HG02610 (cell line): ENCODE measurements around the gene TNFRSF4.

Experiments used
- ATAC-seq: cut with Tn5 transposase; IDR thresholded peaks from one replicate; pipeline ENCODE4 v1.9.1; 2021; ENCODE audit warnings: mild to moderate bottlenecking, moderate library complexity; ENCODE audit not compliant: unreplicated experiment

TNFRSF4 gene

DNA sequence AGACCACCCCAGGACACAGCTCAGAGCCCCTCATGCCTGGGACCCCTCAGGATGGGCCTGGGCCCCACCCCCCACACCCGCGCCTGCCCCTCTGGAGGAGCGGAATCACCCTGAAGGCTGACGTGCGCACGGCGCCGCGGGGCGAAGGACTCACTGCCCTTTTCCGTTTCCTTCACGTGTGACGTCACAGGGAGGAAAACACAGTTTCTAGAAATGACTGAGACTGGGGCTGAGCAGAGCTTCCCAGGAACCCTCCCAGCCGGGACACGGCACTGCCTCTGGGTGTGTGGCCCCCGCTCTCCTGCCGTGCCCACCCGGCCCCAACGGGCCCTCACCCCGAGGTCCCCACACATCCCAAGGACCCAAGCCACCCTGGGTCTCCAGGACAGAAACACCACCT is 5.4 kb upstream of the TNFRSF4 start:
- ATAC-seq: no peak

DNA sequence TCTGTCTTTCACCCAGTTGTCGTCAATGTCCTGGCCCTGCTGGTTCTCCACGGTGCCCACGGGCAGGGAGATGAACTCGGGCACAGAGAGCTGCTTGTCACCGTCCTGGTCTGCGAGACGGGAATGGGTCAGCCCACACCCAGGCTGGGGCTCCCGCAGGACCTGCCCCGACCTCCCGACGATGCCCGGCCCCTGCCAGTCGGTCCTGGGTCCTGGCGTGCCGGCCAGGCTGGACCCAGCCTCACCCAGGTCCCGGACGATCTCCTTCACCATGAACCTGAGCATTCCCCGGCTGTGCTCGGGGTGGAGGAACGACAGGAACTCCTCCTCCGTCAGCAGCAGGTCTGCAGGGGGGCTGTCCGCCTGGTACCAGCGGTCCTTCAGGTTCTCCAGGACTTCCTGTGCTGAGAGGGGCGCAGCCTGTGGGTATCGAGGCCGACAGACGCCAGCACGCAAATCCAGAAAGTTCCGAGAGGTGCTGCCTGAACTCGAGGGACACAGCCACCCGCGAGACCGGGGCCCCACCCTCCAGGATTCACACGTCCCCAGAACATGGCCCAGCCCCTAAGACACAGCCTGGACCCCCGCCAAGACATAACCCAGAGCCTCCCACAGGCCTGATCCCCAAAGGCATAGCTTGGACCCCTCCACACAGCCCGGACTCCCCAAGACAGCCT is 4.7 kb upstream of the TNFRSF4 start:
- no peak for ATAC-seq

DNA sequence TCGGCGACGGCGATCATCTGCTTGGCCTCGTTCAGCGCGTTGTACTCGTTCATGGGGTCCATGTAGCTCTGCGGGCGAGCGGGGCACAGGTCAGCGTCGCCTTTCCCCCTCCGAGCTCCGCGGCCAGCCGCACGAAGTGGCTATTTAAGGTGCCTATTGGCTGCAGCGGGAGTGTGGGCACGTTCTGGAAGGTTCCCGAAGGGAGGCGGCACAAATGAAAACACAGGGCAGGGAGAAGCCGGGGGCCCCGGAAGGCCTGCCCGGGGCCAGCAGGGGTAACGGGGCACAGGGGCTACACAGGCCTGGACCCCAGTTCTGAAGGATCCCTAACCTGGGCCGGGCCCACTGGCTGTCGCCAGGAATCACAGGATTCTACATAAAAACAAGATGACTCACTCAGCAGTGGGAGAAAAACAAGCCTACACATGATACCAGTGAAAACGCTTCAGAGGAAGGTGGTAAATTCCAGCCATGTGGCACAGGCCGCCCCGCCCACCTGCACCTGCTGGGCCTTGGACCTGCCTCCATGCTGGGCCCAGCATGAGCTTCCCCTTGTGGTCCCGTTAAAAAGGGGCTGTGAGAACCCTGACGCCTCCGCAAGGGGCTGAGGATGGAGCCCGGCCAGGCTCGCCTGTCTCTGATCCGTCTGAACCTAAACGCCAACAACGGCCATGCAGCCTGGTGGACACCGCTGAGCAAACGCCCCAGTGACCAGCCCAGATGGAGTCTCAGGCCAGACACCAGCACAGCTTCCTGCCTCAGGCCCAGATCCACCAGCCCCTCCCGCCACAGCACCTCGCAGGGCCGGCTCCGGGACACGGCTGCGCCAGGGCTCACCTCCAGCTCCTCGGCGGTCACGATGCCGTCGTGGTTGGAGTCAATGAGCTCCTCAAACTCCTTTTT is 3.9 kb upstream of the TNFRSF4 start:
- ATAC-seq: no peak

DNA sequence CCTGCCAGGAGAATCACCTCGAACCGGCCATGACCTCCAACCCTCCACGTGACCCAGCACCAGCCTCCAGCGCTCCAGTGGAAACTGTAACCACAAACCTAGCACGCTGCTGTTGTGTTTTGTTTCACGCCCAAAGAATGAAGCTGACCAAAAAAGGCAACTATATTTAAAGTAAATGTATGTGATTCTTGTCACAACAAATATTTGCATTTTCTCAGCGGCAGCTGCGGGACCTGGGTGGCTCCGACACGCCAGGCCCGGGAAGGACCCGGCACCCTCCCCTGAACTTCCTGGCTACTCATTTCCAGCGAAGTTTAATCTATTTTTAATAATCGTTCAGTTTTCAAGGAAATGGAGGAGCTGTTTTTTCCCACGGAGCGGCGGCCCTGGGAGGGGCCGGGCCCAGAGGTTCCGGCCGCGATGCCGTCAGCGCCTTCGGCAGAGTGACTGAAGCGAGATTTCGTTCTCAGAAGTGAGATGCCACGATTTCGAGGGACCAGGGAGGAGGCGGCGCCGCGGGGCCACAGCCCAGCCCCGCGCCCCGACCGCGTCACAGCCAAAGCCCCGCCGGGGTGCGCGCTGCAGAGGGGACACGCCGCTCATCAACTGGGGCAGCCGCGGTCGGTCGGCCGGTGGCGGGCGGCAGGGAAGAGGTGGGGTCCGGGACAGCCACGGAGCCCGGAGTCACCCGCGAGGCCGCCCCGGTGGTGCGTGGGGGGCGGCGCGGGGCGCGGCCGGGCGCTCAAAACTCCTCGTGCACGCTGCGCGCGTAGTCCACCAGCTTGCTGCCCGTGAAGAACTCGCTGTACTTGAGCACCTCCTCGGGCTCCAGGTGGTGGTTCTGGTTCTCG is 3.0 kb upstream of the TNFRSF4 start:
- no peak for ATAC-seq

DNA sequence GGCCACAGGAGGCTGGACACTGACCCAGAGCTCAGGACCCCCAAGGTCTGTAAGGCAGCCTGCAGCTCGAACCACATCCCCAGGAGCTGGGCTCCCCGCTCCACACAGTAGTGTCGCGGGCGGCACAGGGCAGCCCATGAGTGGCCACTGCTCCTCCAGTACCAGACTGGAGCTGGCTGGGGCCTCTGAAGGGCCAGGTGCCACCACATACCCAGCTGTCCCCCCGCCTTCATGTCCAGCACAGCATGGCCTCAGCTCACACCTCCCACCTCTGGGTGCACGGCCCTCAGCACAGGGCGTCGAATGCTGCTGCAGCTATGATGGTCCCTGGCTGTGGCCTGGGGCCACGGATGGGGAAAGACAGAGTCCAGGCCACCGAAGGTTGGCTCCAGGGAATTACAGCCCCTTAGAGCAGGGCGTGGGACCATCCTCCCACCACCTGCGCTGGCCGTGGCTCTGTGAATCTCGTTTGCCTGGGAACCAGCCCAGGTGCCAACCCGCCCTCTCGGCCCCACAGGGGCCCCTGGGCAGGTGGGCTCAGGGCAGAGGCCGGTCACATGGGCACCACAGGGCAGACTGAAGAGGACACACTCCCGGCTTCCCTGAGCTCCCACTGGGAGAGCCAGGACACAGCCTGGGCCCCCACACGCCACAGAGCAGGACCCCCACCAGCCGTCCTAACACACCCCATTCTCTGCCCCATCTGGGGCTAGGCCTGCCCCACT is 2.1 kb upstream of the TNFRSF4 start:
- no peak for ATAC-seq

DNA sequence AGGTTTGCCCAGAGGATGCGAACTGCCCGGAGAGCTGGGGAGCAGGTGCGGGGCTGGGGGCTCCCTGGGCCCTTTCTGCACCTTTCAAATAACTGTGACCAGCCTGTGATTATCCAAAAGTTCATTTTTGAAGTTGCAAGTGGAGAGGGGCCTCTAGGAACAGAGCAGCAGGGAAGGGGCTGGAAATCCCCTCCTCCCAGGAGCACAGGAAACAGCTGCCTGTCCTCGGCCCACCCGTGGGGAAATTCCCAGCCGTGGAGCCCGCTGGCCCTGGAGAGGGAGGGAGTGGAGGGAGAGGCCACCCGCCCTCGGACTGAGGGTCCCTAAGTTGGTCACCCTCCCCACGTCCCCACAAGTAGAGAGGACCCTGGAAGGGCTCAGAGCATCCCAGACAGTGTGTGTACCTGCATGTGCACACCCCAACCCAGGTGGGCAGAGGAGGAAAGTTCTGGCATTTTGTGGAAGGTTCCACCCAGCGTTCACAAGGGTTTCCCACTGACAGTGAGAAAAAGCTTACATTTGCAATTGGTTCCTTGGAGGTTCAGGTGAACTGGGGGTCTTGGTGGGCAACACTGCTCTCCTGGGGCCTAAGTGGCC is 1.2 kb upstream of the TNFRSF4 start:
- ATAC-seq: no peak

DNA sequence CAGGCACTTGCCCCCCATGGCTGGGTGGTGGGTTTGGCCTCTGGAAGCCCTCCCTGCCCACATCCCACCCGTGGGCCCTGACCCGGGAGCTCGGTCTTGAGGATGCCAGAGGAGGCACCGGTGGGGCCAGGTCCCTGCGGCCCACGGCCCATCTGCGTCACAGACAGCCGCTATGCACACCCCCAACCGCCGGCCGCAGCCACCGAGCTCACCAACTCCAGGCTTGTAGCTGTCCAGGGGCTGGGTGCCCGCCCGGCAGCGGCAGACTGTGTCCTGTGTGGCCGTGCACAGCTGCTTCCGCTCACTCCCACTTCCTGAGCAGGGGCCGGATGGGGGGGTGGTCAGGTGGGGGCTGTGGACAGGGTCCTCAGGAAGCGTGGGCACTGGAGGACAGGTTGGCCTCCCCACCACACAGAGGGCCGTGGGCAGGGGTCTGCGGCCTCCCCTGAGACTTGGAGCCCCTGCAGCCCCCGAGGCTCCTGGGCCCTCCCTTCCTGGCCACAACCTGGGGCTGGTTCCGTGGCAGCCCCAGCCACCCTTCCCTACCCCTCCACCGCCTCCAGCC is 1.1 kb downstream of the TNFRSF4 start:
- no peak for ATAC-seq

DNA sequence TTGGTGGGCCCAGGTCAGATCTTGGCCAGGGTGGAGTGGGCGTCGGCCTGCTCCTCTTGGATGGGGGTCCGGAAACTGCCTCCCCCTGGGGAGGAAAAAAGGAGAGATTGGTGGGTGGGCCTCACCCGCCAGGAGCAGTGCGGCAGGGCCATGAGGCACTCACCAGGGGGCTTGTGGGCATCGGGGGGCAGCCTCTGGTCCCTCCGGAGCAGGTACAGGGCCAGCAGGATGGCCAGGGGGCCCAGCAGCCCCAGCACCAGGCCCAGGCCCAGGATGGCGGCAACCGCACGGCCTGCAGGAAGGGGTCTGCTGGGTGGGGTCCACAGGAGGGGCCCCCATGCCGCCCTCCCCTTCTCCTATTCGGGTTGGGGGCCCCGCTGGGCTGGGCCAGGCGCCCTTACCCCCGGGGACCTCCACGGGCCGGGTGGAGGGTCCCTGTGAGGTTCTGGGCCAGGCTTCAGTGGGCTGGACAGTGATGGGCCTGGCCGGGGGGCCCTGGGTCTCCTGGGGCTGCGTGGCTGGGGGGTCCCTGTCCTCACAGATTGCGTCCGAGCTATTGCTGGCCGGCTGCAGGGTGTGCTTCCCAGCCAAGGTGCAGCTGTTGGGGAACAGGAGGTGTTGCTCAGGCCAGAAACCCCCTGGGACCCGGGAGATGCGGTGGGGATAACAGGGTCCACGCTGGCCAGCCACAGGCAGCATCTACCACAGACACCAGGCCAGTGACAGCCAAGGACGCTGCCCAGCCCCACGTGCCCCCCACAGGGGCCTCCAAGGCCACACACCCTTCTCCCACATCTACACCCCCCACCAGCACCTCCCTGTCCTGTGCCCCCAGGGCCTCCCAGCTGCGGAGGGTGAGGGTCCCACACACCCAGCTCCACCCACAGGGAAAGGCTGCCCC is 2.2 kb downstream of the TNFRSF4 start:
- no peak for ATAC-seq

DNA sequence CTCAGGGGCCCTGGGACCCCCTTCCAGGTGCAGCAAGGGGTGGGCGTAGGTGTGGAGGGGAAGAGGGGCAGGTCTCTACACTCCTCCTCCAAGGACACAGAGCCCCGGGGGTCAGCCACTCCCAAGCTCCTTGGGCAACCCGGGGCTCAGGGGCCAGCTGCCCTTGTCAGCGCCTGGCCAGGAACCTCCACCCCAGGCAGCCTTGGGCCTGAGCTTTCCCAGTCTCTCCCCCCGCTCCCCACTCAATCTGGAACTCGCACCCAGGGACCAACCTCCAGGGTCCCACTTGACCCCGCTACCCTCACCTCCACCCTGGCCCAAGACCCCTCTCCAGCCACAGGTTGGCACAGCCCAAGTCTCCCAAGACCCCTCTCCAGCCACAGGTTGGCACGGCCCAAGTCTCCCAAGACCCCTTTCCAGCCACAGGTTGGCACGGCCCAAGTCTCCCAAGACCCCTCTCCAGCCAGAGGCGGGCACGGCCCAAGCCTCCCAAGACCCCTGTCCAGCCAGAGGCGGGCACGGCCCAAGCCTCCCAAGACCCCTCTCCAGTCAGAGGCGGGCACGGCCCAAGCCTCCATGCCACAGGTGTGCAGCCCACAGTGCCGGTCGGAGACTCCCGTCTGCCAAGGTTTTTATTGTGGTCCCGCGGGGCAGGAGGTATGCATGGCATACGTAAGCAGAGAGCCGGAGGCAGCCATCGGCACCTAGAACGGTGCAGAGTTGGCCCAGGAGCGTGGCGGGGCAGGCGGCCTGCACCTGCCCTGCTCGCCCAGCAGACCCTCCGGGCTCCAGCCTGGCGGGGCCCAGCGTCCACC is 3.0 kb downstream of the TNFRSF4 start:
- ATAC-seq: no peak

DNA sequence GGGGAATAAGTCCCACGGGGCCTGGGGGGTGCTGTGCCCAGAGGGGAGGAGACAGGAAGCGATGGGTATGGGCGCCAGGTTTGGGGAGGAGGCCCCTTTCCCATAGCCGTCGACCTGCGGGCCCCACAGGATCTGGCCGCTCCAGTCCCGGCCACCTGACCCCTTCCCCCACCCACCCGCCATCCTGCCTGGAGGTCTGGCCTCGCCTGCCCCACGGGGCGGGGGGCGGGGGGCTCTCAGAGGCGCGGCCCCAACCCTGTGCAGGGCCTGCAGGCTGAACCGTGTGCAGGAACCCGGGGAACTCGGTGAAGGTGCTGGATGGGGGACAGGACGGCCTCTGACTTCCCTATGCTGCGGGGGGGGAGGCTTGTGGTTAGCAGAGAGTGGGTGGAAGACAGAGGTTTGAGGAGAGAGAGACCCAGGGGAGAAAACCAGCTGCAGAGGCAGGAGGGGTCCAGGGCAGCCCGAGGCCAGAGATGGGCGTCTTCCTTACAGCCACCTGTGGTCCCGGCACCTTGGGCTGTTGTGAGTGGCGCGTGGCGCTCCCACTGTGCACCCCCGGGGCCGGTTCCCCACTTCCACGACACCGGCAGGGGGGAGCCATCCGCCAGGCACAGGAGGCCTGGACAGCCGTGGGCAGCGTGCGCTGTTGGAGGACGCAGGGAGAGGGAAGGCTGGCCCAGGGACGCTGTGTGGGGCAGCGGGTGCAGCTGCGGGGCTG is 5.1 kb downstream of the TNFRSF4 start:
- ATAC-seq: no peak

DNA sequence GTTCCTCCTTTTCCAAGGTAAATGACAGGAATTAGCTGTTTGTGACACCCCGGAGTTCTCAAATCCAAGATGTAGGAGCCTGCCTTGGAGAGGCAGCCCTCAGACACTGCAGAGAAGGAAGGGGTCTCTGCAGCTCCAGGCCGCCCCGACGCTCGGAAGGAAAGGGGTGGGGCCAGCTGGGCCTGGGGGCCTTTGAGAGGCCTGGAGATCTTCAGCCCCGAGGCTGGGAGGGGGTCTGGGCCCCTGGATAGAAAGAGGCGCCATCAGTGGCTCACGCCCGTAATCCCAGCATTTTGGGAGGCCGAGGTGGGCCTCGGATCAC is 6.4 kb downstream of the TNFRSF4 start:
- no peak for ATAC-seq

DNA sequence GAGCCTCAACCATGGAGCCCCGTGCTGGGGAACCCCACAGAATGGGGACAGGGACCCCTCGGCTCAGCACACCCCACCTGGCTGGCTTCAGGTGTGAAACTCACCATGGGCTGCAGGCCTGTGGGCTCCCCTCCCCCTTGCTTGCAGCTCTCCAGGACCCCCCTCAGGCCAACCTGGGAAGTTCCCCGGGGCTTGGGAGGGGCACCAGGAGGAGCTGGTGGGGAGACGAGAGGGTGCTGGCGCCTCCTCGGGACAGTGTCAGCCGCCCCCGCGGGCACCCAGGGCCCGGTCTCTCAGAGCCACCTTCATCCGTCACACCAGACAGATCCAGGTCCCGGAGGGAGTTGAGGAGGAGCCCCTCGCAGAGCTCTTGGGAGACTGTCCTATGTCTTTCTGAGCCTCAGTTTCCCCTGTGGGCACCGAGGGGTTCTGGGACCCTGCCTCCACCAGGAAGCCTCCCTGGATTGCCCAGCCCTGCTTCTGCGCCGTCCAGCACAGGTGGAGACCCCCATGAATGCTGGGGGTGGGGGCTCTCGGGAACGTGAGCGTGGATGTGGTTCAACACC is 6.9 kb downstream of the TNFRSF4 start:
- ATAC-seq: no peak

DNA sequence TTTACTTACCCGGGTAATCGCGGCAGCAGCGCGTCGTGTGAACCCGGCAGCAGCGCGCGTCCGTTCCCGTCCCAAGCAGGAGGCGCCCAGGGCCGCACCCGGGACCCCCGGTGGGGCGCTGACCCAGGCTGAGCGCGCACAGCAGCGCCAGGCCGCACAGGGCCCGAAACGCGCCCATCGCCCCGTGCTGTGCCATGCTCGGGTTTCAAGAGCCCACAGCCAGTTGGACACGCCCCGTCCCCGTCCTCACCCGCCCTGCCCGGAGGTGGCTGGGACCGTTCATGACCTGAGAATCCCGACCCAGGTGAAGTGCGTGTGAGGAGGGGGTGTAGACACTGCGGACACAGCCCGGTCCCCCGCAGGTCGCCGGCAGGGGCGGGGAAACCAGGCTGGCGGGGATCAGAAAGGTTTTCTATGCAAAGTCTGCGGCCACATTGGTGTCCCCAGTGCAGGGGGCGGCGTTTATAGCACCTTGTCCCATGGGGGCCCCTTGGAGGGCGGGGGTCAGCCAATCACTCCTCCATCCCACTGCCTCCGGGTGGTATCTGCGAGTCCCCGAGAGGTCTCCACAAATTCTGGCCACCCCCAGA is 7.5 kb downstream of the TNFRSF4 start, which contains the start of gene TNFRSF18:
Gene TNFRSF18 (minus strand): TSS at position 217 of the 590 bp plus-strand sequence. CDS start 21 bp downstream, at position 196.
- ATAC-seq: no peak

DNA sequence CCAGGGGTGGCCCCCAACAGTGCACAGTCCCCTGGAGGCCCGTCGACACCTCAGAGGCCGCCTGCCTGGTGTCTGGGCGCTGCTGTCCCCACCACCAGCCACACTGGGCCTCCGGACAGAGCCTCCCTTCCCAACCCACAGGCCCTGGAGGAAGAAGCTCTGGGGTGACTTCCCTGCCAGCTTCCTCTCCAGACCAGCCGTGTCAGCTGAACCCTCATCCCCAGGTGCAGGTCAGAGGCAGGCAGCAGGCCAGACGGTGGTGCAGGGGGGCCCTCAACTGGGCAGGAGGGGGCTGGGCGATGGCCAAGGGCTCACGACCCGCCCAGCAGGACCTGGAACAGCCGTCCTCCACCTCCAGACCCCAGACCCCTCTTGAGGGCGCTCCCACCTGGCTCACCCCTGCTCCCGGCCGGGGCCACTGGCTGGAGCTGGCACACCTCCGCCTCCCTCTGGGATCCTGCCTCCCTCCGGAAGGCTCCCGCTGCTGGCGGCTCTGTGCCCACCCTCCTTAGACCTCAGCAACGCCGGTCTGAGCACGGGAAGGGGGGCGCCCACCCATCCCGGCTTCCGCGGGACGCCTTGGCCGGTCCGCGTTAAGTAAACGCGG is 8.1 kb downstream of the TNFRSF4 start:
- no peak for ATAC-seq

DNA sequence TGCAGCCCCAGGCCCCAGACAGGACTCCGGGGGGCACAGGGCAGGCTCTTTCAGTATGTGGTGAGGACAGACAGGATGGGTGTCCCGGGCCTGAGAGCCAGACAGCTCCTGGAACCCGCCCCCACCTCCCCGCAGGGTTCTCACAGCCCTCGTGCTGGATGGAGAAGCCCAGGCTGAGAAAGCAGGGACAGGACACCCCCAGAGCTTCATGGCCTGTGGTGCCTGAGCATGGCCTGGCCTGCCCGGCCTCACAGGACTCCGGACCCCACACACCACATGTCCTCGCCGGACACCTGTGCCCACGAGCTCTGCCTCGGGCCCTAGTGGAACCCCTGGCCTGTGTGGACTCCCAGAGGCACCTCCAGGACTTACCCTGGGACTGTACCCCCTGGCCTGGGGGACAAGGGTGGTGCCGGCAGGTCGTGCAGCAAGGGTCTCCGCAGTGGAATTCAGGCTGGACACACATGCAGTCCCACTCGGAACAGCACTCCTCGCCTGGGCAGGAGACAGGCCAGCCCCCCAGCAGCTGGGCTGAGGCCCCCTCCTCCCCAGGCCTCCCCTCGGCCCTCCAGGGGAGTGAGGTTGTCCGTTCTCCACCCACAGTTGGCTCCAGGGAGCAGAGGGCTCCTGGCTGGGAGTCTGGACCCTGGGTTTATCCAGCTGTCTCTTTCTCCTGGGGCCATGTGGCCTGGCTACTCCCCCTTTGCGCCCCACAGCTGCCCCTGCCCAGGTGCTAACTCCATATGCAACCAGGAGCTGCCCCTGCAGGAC is 8.8 kb downstream of the TNFRSF4 start:
- no peak for ATAC-seq
